HL-60 (cell line): ENCODE measurements around the gene CCDC197.

Experiments
- DNase-seq, 2 experiments: peaks; one replicate each; pipeline ENCODE4 v3.0.0-alpha.2; 2010 to 2020; ENCODE audit warnings: low read depth in 1 of 2, low spot score in 1 of 2
- H3K27ac ChIP-seq: fragments of 250-450 bp; sonication (Bioruptor Pico); replicated peaks from 2 replicates; pipeline ENCODE4 v1.5.1; 2020; ENCODE audit warnings: mild to moderate bottlenecking, moderate library complexity
- H3K27me3 ChIP-seq: fragments of 250-450 bp; sonication (Bioruptor Pico); 2 replicates; pipeline ENCODE4 v1.5.1; 2021; ENCODE audit warnings: mild to moderate bottlenecking, moderate library complexity; ENCODE audit not compliant: insufficient read depth, poor library complexity, severe bottlenecking
- H3K4me3 ChIP-seq: replicated peaks from 2 replicates; pipeline ENCODE4 v1.5.1; 2011; ENCODE audit warnings: mild to moderate bottlenecking, control low read depth, low read length; ENCODE audit not compliant: insufficient read depth
- CTCF ChIP-seq: IDR thresholded peaks from one replicate; pipeline ENCODE4 v1.5.1; 2011; ENCODE audit warnings: low read length, control low read depth, inconsistent platforms; ENCODE audit not compliant: insufficient read depth
- GABPA ChIP-seq: IDR thresholded peaks from 2 replicates; pipeline ENCODE4 v1.6.1; 2012; ENCODE audit warnings: low read depth
- POLR2AphosphoS5 ChIP-seq: IDR thresholded peaks from 2 replicates; pipeline ENCODE4 v1.6.1; 2012; ENCODE audit warnings: low read depth
- SPI1 ChIP-seq: IDR thresholded peaks from 2 replicates; pipeline ENCODE4 v1.6.1; 2012; ENCODE audit warnings: low read depth, mild to moderate bottlenecking, borderline replicate concordance
- TF ChIP-seq, protein P1 (sequence below): IDR thresholded peaks from 2 replicates; pipeline ENCODE4 v1.6.1; 2012; ENCODE audit warnings: low read depth; ENCODE audit not compliant: insufficient replicate concordance

CCDC197 gene

GRCh38 chr14:93970965-93971634 is 26.0 kb upstream of the CCDC197 start:
- TF ChIP-seq, protein P1, sequence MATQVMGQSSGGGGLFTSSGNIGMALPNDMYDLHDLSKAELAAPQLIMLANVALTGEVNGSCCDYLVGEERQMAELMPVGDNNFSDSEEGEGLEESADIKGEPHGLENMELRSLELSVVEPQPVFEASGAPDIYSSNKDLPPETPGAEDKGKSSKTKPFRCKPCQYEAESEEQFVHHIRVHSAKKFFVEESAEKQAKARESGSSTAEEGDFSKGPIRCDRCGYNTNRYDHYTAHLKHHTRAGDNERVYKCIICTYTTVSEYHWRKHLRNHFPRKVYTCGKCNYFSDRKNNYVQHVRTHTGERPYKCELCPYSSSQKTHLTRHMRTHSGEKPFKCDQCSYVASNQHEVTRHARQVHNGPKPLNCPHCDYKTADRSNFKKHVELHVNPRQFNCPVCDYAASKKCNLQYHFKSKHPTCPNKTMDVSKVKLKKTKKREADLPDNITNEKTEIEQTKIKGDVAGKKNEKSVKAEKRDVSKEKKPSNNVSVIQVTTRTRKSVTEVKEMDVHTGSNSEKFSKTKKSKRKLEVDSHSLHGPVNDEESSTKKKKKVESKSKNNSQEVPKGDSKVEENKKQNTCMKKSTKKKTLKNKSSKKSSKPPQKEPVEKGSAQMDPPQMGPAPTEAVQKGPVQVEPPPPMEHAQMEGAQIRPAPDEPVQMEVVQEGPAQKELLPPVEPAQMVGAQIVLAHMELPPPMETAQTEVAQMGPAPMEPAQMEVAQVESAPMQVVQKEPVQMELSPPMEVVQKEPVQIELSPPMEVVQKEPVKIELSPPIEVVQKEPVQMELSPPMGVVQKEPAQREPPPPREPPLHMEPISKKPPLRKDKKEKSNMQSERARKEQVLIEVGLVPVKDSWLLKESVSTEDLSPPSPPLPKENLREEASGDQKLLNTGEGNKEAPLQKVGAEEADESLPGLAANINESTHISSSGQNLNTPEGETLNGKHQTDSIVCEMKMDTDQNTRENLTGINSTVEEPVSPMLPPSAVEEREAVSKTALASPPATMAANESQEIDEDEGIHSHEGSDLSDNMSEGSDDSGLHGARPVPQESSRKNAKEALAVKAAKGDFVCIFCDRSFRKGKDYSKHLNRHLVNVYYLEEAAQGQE = no peak
- TF ChIP-seq SPI1 = no peak
- Histone ChIP-seq H3K27ac (no peak overlapping the region), H3K27me3 (no peaks in the 10 kb centered on the region), H3K4me3 (peak overlapping the region; percentile 39)
- no peak for DNase-seq

- no peaks in the 10 kb centered on the region for H3K27me3 ChIP-seq
- H3K4me3 ChIP-seq = no peak overlapping the region
- no peak for DNase-seq
- H3K27ac ChIP-seq = no peak overlapping the region
- TF ChIP-seq CTCF (no peak), GABPA (no peak), SPI1 (no peak), POLR2AphosphoS5 (no peak)
- TF ChIP-seq, protein P1 = no peak
Observed at GRCh38 chr14:93971635-93972027, 25.5 kb upstream of the CCDC197 start.

DNA sequence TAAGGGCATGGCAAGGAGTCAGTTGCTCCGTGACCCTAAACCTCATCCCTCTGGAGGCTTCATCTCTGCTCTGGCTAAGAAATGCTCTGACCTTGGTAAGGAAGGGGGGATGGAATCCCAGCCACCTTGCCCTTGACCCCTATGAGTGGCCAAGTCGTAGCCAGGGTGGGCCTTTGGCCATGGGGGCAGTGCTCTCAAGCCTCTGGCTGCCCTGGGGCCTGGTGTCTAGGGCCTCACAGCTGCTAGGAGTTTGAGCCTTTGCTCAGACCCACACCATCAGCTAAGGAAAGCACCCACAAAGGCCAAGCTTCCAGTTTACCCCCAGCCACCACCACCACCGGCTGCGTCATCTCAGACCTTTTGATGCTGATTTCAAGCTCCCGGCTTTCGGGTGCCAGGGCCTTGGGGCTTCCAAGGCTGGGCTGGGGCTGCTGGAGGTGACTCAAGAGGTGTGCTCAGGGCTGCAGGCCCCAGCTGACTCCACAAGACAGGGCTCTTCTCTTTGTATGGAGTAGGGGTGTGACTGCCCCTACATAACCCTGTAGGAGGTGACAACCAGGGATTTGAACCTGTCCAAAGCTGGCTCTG is 24.4 kb upstream of the CCDC197 start:
- DNase-seq = no peak
- TF ChIP-seq CTCF = no peak
- TF ChIP-seq, protein P1 = no peak
- no peak for TF ChIP-seq SPI1
- TF ChIP-seq POLR2AphosphoS5 = no peak
- no peak for TF ChIP-seq GABPA
- no peaks in the 10 kb centered on the region for H3K27me3 ChIP-seq
- no peak overlapping the region for H3K4me3 ChIP-seq
- H3K27ac ChIP-seq = no peak overlapping the region
